ENCODE data around the gene CCDC27.

Gene CCDC27

DNA sequence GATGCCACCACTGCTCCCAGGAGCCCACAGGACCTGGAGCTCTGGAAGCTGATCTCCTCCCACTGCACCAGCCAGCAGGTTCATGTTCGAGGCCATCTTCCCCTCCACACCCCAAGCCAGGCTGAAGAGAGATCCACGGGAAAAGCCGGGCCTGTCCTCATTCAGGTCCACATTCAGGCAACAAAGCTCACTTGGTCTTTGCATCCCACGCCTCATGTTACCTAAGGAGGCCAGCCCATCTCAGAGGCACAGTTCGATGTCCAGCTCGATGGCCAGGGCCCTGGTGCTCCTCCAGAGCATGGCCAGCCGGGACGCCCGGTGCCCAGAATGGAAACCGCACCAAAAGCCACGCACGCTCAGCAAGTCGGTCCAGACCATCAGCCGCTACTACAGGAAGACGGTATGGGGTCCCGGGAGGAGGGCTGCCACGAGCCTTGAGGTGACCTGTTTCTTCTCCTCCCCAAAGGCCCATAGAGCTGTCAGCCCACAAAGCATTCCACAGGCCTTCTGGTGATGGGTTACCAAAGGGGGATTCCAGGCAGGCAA is at the start of gene CCDC27:
TSS of gene CCDC27 (plus strand) at position 51 of the 546 bp plus-strand sequence. CDS start at position 83, 32 bp downstream.
- H3K9me3 ChIP-seq (ENCODE audit: control insufficient read depth in 5 of 5, low read length in 5 of 5), result no peaks in the 10 kb centered on the region
- peaks cover 14 to 38% (median 27%) of the 10 kb centered on the region in 5 donors for H3K27me3 ChIP-seq (ENCODE audit: control insufficient read depth in 5 of 5, insufficient read depth in 4 of 5, low read length in 5 of 5)
- no peak within 1 kb of the TSS for H3K4me3 ChIP-seq (ENCODE audit: low read depth in 1 of 5, low read length in 5 of 5)
- H3K36me3 ChIP-seq (ENCODE audit: control insufficient read depth in 5 of 5, insufficient read depth in 5 of 5, low read length in 5 of 5), result no peaks in the 10 kb centered on the region
- no peak within 1 kb of the TSS for H3K27ac ChIP-seq (ENCODE audit: low read depth, low read length)
- H3K4me1 ChIP-seq (ENCODE audit: control insufficient read depth in 5 of 5, insufficient read depth in 5 of 5, low read length in 5 of 5), result peaks cover 2 to 7% (median 6%) of the 10 kb centered on the region in 5 donors
- H3K9ac ChIP-seq (ENCODE audit: low read length in 5 of 5), result no peak within 1 kb of the TSS

DNA sequence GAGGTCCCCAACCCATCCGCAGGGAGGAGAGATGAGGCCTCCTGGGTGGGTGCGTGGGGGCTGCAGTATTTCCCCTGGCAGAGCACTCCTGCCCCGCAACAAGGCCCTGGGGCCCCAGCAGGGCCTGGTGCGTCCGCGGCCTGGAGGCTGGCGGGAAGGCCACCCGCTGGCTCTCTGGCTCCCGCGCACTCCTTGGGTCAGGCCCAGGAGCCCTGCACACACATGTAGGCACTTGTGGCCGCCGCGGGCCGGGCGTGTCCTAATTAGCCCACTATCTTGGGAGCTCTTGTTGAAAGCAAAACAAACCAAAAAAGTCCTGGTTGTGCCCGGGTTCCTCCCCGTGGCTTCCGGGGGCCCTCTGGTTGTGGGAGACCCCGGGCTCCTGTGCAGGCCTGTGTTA is 49.7 kb upstream of the CCDC27 start:
- Histone ChIP-seq H3K27ac (ENCODE audit: low read depth, low read length) (no peak overlapping the region), H3K9me3 (ENCODE audit: control insufficient read depth in 5 of 5, low read length in 5 of 5) (no peaks in the 10 kb centered on the region), H3K27me3 (ENCODE audit: control insufficient read depth in 5 of 5, insufficient read depth in 4 of 5, low read length in 5 of 5) (peaks cover 45 to 66% (median 56%) of the 10 kb centered on the region in 5 donors)

DNA sequence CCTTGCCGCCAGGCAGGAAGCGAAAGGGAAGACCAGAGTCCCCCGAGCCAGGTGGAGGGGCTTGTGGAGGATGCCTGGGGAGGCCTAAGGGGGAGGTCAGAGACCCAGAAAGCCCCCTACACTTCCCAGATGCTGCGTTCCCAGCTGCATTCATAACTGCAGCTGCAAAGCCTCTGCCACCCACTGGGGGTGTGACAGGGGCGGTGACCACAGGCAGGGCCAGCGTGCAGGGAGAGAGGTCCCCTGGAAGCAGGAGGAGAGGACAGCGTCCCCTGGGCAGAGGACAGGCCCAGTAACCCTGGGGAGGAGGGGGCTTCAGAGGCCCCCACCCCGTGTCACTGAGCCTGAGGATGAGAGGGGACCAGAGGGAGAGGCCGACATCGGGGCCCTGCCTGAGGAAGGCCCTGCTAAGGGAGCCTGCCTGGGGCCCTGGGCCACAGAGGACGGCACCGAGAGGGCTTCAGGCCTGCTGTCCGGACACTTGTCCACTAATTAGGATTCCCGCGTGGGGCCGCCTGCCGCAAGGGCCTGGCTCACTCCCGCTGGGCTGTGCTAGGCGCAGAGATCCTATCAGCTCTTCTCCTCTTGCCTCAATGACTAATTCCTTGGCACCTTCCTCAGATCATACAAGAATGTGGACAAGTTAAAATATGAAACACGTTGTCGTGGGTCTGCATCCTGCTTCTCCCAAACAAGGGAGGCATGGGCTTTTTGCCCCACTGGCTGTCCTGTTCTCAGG is 49.1 kb upstream of the CCDC27 start:
- Histone ChIP-seq H3K27me3 (ENCODE audit: control insufficient read depth in 5 of 5, insufficient read depth in 4 of 5, low read length in 5 of 5) (peaks cover 45 to 66% (median 56%) of the 10 kb centered on the region in 5 donors), H3K4me3 (ENCODE audit: low read depth in 1 of 5, low read length in 5 of 5) (no peak overlapping the region), H3K4me1 (ENCODE audit: control insufficient read depth in 5 of 5, insufficient read depth in 5 of 5, low read length in 5 of 5) (no peaks in the 10 kb centered on the region), H3K27ac (ENCODE audit: low read depth, low read length) (no peak overlapping the region), H3K36me3 (ENCODE audit: control insufficient read depth in 5 of 5, insufficient read depth in 5 of 5, low read length in 5 of 5) (no peaks in the 10 kb centered on the region), H3K9ac (ENCODE audit: low read length in 5 of 5) (no peak overlapping the region), H3K9me3 (ENCODE audit: control insufficient read depth in 5 of 5, low read length in 5 of 5) (no peaks in the 10 kb centered on the region)

More for the DNA sequence above, 49.7 kb upstream of the CCDC27 start:
- H3K4me3 ChIP-seq (ENCODE audit: low read depth in 1 of 5, low read length in 5 of 5), result no peak overlapping the region
- no peaks in the 10 kb centered on the region for H3K36me3 ChIP-seq (ENCODE audit: control insufficient read depth in 5 of 5, insufficient read depth in 5 of 5, low read length in 5 of 5)
- no peaks in the 10 kb centered on the region for H3K4me1 ChIP-seq (ENCODE audit: control insufficient read depth in 5 of 5, insufficient read depth in 5 of 5, low read length in 5 of 5)
- no peak overlapping the region for H3K9ac ChIP-seq (ENCODE audit: low read length in 5 of 5)

DNA sequence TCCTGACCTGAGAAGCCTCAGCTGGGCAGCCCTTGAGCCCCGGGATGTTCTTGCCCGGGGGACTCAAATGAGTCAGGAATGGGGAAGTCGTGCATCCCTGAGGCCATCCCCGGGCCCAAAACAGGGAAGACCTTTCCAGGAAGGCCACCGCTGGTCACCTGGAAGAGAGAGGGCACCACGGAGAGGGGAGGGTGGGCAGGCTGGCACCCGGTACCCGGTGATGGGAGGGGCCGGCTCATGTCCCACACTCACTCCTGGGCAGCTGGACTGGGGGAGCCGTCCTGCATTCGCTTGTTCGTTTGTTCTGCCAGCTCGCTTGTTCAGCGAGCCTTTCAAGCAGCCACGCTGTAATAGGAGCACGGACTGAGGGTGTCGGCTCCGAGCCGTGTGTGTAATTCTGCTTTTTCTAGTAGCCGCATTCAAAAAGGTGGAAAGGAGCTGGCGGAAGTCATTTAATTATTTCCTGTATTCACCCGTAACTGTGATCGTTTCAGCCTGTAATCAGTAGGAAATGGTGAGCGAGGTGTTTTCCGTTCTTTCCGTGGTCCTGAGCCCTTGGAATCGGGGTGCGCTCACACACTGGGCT is 48.4 kb upstream of the CCDC27 start:
- Histone ChIP-seq H3K36me3 (ENCODE audit: control insufficient read depth in 5 of 5, insufficient read depth in 5 of 5, low read length in 5 of 5) (no peaks in the 10 kb centered on the region), H3K27me3 (ENCODE audit: control insufficient read depth in 5 of 5, insufficient read depth in 4 of 5, low read length in 5 of 5) (peaks cover 45 to 65% (median 57%) of the 10 kb centered on the region in 5 donors), H3K4me3 (ENCODE audit: low read depth in 1 of 5, low read length in 5 of 5) (no peak overlapping the region), H3K9me3 (ENCODE audit: control insufficient read depth in 5 of 5, low read length in 5 of 5) (no peaks in the 10 kb centered on the region), H3K9ac (ENCODE audit: low read length in 5 of 5) (no peak overlapping the region), H3K27ac (ENCODE audit: low read depth, low read length) (no peak overlapping the region), H3K4me1 (ENCODE audit: control insufficient read depth in 5 of 5, insufficient read depth in 5 of 5, low read length in 5 of 5) (no peaks in the 10 kb centered on the region)

DNA sequence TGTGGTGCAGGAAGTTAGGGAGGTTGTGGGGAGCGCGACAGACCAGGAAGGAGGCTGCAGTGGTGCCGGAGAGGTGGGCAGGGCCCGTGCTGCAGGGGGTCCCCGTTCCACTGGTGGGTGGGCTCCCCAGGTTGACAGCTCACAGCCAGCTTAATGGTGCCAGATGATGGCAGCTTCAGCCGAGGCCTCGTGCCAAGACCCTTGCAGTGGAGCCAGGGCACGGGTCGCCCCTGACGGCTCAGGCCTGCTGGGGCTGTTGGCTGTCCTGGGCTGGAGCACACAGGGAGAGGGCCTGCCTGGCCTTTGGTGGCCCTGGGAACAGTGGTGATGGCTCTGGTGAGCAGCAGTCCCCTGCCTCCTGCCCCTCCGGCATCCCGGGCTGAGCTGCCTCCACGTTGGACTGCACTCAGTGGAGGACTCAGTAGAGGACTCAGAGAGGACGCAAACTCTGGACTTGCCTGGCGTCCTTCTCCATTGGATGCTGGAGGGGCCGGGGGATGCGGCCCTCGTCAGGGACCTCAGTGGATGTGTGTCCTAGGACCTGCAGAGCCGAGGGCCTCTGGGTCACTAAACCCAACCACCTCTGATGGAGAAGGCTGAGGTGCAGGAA is 46.8 kb upstream of the CCDC27 start:
- H3K4me3 ChIP-seq (ENCODE audit: low read depth in 1 of 5, low read length in 5 of 5), result no peak overlapping the region
- H3K36me3 ChIP-seq (ENCODE audit: control insufficient read depth in 5 of 5, insufficient read depth in 5 of 5, low read length in 5 of 5), result no peaks in the 10 kb centered on the region
- peaks cover 46 to 72% (median 65%) of the 10 kb centered on the region in 5 donors for H3K27me3 ChIP-seq (ENCODE audit: control insufficient read depth in 5 of 5, insufficient read depth in 4 of 5, low read length in 5 of 5)
- no peaks in the 10 kb centered on the region for H3K9me3 ChIP-seq (ENCODE audit: control insufficient read depth in 5 of 5, low read length in 5 of 5)
- no peaks in the 10 kb centered on the region for H3K4me1 ChIP-seq (ENCODE audit: control insufficient read depth in 5 of 5, insufficient read depth in 5 of 5, low read length in 5 of 5)
- H3K9ac ChIP-seq (ENCODE audit: low read length in 5 of 5), result no peak overlapping the region
- H3K27ac ChIP-seq (ENCODE audit: low read depth, low read length), result no peak overlapping the region

DNA sequence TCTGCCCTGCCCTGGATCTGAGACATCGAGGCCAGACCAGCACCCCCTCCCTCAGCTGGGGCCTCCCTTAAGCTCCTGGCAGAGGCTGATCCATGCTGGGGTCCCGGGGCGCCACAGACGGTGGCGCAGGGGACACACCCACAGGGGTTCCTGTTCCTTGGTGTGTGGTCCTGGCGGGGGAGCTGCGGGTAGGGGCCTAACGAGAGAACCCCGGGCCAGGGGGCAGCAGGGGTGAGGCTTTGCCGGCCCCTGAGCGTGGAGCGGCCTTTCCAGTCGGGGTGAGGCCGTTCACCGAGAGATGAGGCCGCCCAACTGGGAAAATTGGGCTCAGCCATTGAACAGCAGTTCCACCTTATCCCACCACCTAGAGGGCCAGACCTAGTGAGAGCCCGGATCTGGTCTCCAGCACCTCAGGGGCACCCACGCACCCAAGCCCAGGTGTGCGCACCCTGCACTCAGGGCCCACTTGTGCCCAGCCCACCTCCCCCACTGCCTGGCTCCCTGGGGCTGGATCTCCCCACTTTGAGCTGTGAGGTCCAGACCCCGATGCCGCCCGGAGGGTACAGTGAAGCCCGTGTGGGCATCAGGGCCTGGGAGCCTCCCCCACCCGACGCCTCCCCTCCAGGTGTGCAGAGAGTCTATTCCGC is 45.5 kb upstream of the CCDC27 start:
- no peaks in the 10 kb centered on the region for H3K9me3 ChIP-seq (ENCODE audit: control insufficient read depth in 5 of 5, low read length in 5 of 5)
- H3K9ac ChIP-seq (ENCODE audit: low read length in 5 of 5), result no peak overlapping the region
- peaks cover 59 to 79% (median 75%) of the 10 kb centered on the region in 5 donors for H3K27me3 ChIP-seq (ENCODE audit: control insufficient read depth in 5 of 5, insufficient read depth in 4 of 5, low read length in 5 of 5)
- no peak overlapping the region for H3K27ac ChIP-seq (ENCODE audit: low read depth, low read length)
- no peaks in the 10 kb centered on the region for H3K36me3 ChIP-seq (ENCODE audit: control insufficient read depth in 5 of 5, insufficient read depth in 5 of 5, low read length in 5 of 5)
- no peaks in the 10 kb centered on the region for H3K4me1 ChIP-seq (ENCODE audit: control insufficient read depth in 5 of 5, insufficient read depth in 5 of 5, low read length in 5 of 5)
- no peak overlapping the region for H3K4me3 ChIP-seq (ENCODE audit: low read depth in 1 of 5, low read length in 5 of 5)

DNA sequence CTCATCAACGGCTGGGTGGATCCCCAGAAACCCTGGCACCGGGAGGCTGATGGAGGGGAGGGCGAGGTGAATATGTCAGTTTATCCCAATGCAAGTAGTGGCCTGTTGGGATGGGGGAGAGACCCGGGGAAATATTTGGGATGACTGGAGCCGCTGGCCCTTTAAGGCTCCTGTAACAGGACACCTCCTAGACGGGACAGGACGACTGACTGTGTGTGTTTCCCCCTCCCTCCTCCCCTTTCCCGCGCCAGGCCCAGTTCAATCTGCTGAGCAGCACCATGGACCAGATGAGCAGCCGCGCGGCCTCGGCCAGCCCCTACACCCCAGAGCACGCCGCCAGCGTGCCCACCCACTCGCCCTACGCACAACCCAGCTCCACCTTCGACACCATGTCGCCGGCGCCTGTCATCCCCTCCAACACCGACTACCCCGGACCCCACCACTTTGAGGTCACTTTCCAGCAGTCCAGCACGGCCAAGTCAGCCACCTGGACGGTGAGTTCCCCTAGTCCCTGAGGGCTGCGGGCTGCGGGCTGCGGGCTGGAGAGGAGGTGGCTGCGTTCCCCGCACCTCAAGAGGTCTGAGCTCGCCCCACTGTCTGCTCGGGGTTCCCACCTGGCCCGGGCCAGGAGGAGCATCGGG is 44.8 kb upstream of the CCDC27 start:
- Histone ChIP-seq H3K9ac (ENCODE audit: low read length in 5 of 5) (no peak overlapping the region), H3K4me1 (ENCODE audit: control insufficient read depth in 5 of 5, insufficient read depth in 5 of 5, low read length in 5 of 5) (no peaks in the 10 kb centered on the region), H3K9me3 (ENCODE audit: control insufficient read depth in 5 of 5, low read length in 5 of 5) (no peaks in the 10 kb centered on the region), H3K36me3 (ENCODE audit: control insufficient read depth in 5 of 5, insufficient read depth in 5 of 5, low read length in 5 of 5) (no peaks in the 10 kb centered on the region), H3K27me3 (ENCODE audit: control insufficient read depth in 5 of 5, insufficient read depth in 4 of 5, low read length in 5 of 5) (peaks cover 64 to 83% (median 76%) of the 10 kb centered on the region in 5 donors), H3K4me3 (ENCODE audit: low read depth in 1 of 5, low read length in 5 of 5) (no peak overlapping the region), H3K27ac (ENCODE audit: low read depth, low read length) (no peak overlapping the region)

DNA sequence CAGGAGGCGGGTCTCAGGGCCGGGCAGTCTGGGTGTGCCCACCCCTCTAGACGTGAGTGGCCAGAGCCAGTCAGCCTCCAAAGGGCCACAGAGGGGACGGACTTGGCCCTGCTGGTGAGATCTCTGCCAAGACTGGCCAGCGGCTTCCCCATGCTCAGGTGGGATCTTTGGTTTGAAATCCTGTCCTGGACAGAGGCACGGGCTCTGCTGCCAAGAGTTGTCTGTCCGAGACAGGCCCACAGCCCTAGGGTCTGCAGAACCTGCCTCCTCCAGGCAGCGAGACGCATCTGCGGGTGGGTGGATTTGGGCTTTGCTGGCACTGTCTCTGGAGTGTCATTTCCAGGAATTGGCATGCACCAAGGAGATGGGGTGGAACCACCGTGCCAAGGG is 44.3 kb upstream of the CCDC27 start:
- Histone ChIP-seq H3K9me3 (ENCODE audit: control insufficient read depth in 5 of 5, low read length in 5 of 5) (no peaks in the 10 kb centered on the region), H3K4me1 (ENCODE audit: control insufficient read depth in 5 of 5, insufficient read depth in 5 of 5, low read length in 5 of 5) (no peaks in the 10 kb centered on the region), H3K36me3 (ENCODE audit: control insufficient read depth in 5 of 5, insufficient read depth in 5 of 5, low read length in 5 of 5) (no peaks in the 10 kb centered on the region), H3K27ac (ENCODE audit: low read depth, low read length) (no peak overlapping the region), H3K27me3 (ENCODE audit: control insufficient read depth in 5 of 5, insufficient read depth in 4 of 5, low read length in 5 of 5) (peaks cover 61 to 87% (median 72%) of the 10 kb centered on the region in 5 donors), H3K4me3 (ENCODE audit: low read depth in 1 of 5, low read length in 5 of 5) (no peak overlapping the region), H3K9ac (ENCODE audit: low read length in 5 of 5) (no peak overlapping the region)

DNA sequence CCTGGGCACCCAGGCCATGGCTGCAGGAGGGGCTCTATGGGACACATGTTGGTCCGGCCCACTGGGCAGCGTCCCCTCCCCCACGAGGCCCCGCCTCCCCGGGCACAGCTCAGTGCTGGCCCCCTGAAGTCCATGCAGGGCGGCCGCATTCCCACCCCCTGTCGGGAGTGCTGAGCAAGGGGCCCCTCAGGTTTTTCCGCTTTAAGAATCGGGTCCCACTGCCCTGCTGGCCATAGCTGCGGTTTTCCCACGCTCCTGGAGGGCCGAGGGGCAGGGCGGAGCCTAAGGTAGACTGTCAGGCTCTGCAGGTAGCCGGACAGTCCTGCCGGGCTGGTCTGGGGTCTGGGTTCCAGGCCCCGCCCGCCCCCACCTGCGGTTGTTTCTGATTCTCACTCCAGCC is 43.5 kb upstream of the CCDC27 start:
- no peak overlapping the region for H3K4me3 ChIP-seq (ENCODE audit: low read depth in 1 of 5, low read length in 5 of 5)
- no peaks in the 10 kb centered on the region for H3K9me3 ChIP-seq (ENCODE audit: control insufficient read depth in 5 of 5, low read length in 5 of 5)
- H3K27me3 ChIP-seq (ENCODE audit: control insufficient read depth in 5 of 5, insufficient read depth in 4 of 5, low read length in 5 of 5), result peaks cover 53 to 86% (median 71%) of the 10 kb centered on the region in 5 donors
- H3K9ac ChIP-seq (ENCODE audit: low read length in 5 of 5), result no peak overlapping the region
- no peak overlapping the region for H3K27ac ChIP-seq (ENCODE audit: low read depth, low read length)
- no peaks in the 10 kb centered on the region for H3K4me1 ChIP-seq (ENCODE audit: control insufficient read depth in 5 of 5, insufficient read depth in 5 of 5, low read length in 5 of 5)
- H3K36me3 ChIP-seq (ENCODE audit: control insufficient read depth in 5 of 5, insufficient read depth in 5 of 5, low read length in 5 of 5), result no peaks in the 10 kb centered on the region
